HepG2 (cell line): ENCODE data around the gene EMILIN1. TPM values are rescaled to one million over a fixed set of nuclear protein-coding genes. Genes with fewer than 3 reads are reported as not detected.
A peak's percentile ranks its signal among the peaks of the same experiment; 100 is the strongest.

Source experiments
- CEBPG ChIP-seq: IDR thresholded peaks from 2 replicates; pipeline ENCODE4 v1.6.1; 2016
- IRF1 ChIP-seq: sonication (generic); formaldehyde crosslinking; IDR thresholded peaks from 2 replicates; pipeline ENCODE4 v1.4.0; 2020; ENCODE audit warnings: low read depth, mild to moderate bottlenecking, missing genetic modification reagents
- JUN ChIP-seq: sonication (generic); formaldehyde crosslinking; IDR thresholded peaks from 2 replicates; pipeline ENCODE4 v1.4.0; 2020; ENCODE audit warnings: mild to moderate bottlenecking, missing genetic modification reagents
- JUNB ChIP-seq: sonication (generic); formaldehyde crosslinking; IDR thresholded peaks from 2 replicates; pipeline ENCODE4 v1.8.0; 2022; ENCODE audit warnings: missing genetic modification reagents, mild to moderate bottlenecking, borderline replicate concordance
- KLF12 ChIP-seq: sonication (generic); formaldehyde crosslinking; IDR thresholded peaks from 2 replicates; pipeline ENCODE4 v1.4.0; 2020; ENCODE audit warnings: missing genetic modification reagents, borderline replicate concordance
- MAZ ChIP-seq, 2 experiments: sonication (generic) in 1 of 2; formaldehyde crosslinking in 1 of 2; IDR thresholded peaks; 2 replicates each; pipeline versions ENCODE4 v1.5.0 to v1.6.1; 2012 to 2020; ENCODE audit warnings: low read depth in 2 of 2, mild to moderate bottlenecking in 2 of 2, borderline replicate concordance in 1 of 2, improper control_type of control experiment in 1 of 2, low read length in 1 of 2, missing genetic modification reagents in 1 of 2, moderate library complexity in 1 of 2
- POLR2G ChIP-seq: fragments of 200-400 bp; formaldehyde crosslinking; IDR thresholded peaks from 2 replicates; pipeline ENCODE4 v1.6.1; 2018; ENCODE audit warnings: mild to moderate bottlenecking, low read depth, low read length, moderate library complexity
- RCOR2 ChIP-seq: IDR thresholded peaks from 2 replicates; pipeline ENCODE4 v1.6.1; 2016; ENCODE audit warnings: missing biosample characterization, missing genetic modification reagents
- RNF2 ChIP-seq: fragments of 450-650 bp; conservative IDR thresholded peaks from 2 replicates; pipeline ENCODE4 v1.6.1; 2016; ENCODE audit warnings: low read depth
- TEAD2 ChIP-seq: sonication (generic); formaldehyde crosslinking; IDR thresholded peaks from 2 replicates; pipeline ENCODE4 v1.9.0; 2021; ENCODE audit warnings: missing genetic modification reagents
- THAP7 ChIP-seq: sonication (generic); formaldehyde crosslinking; IDR thresholded peaks from 2 replicates; pipeline ENCODE4 v1.8.1; 2023; ENCODE audit warnings: mild to moderate bottlenecking, missing genetic modification reagents
- TRAFD1 ChIP-seq: sonication (generic); formaldehyde crosslinking; IDR thresholded peaks from 2 replicates; pipeline ENCODE4 v1.5.1; 2020; ENCODE audit warnings: missing genetic modification reagents, mild to moderate bottlenecking, borderline replicate concordance
- ZBTB49 ChIP-seq: sonication (generic); formaldehyde crosslinking; IDR thresholded peaks from 2 replicates; pipeline ENCODE4 v1.4.0; 2020; ENCODE audit warnings: missing genetic modification reagents, borderline replicate concordance
- ZBTB7B ChIP-seq: sonication (generic); formaldehyde crosslinking; IDR thresholded peaks from 2 replicates; pipeline ENCODE4 v1.4.0; 2020; ENCODE audit warnings: missing genetic modification reagents
- ZFP36L2 ChIP-seq: sonication (generic); formaldehyde crosslinking; IDR thresholded peaks from 2 replicates; pipeline ENCODE4 v1.4.0; 2020; ENCODE audit warnings: missing genetic modification reagents
- ZNF160 ChIP-seq: sonication (generic); formaldehyde crosslinking; IDR thresholded peaks from 2 replicates; pipeline ENCODE4 v1.8.0; 2022; ENCODE audit warnings: mild to moderate bottlenecking, inconsistent platforms, missing genetic modification reagents
- ZNF251 ChIP-seq: sonication (generic); formaldehyde crosslinking; IDR thresholded peaks from 2 replicates; pipeline ENCODE4 v1.9.0; 2021; ENCODE audit warnings: mild to moderate bottlenecking, missing genetic modification reagents
- ZNF260 ChIP-seq: sonication (generic); formaldehyde crosslinking; IDR thresholded peaks from 2 replicates; pipeline ENCODE4 v1.4.0; 2020; ENCODE audit warnings: missing genetic modification reagents, low read depth, mild to moderate bottlenecking, borderline replicate concordance
- ZNF264 ChIP-seq: sonication (generic); formaldehyde crosslinking; IDR thresholded peaks from 2 replicates; pipeline ENCODE4 v1.4.0; 2020; ENCODE audit warnings: missing genetic modification reagents
- ZNF501 ChIP-seq: sonication (generic); formaldehyde crosslinking; IDR thresholded peaks from 2 replicates; pipeline ENCODE4 v1.5.1; 2020; ENCODE audit warnings: mild to moderate bottlenecking, moderate library complexity, missing genetic modification reagents
- ZNF616 ChIP-seq: sonication (generic); formaldehyde crosslinking; IDR thresholded peaks from 2 replicates; pipeline ENCODE4 v1.5.0; 2020; ENCODE audit warnings: low read depth, mild to moderate bottlenecking, missing genetic modification reagents
- ZNF737 ChIP-seq: sonication (generic); formaldehyde crosslinking; IDR thresholded peaks from 2 replicates; pipeline ENCODE4 v1.5.0; 2020; ENCODE audit warnings: missing genetic modification reagents, mild to moderate bottlenecking, borderline replicate concordance
- ZNF773 ChIP-seq: sonication (generic); formaldehyde crosslinking; IDR thresholded peaks from 2 replicates; pipeline ENCODE4 v1.4.0; 2020; ENCODE audit warnings: missing genetic modification reagents, borderline replicate concordance
- ZSCAN12 ChIP-seq: sonication (generic); formaldehyde crosslinking; IDR thresholded peaks from 2 replicates; pipeline ENCODE4 v1.9.0; 2021; ENCODE audit warnings: mild to moderate bottlenecking, missing genetic modification reagents
- ZSCAN25 ChIP-seq: sonication (generic); formaldehyde crosslinking; IDR thresholded peaks from 2 replicates; pipeline ENCODE4 v1.8.0; 2022; ENCODE audit warnings: mild to moderate bottlenecking, missing genetic modification reagents
- polyA plus RNA-seq, 8 experiments: library from polyadenylated mRNA; depleted of rRNA in 3 of 8; stranded (reverse) in 7 of 8; unstranded in 1 of 8; fragments of >200 nt; fragmentation: Illumina TruSeq in 4 of 8; extraction: Trizol in 4 of 8; gene quantifications; 2 replicates each; pipeline versions ENCODE4 v1.2.1 to v1.2.3, GENCODE V29; 2011 to 2016; ENCODE audit warnings: low read depth in 4 of 8, missing spikeins in 1 of 8, mixed read lengths in 1 of 8; ENCODE audit not compliant: insufficient read depth in 1 of 8
- total RNA-seq, 5 experiments: library from RNA; depleted of rRNA; stranded (reverse); fragments of >200 nt; fragmentation: Illumina TruSeq; extraction: Trizol; gene quantifications; 2 replicates each; pipeline ENCODE4 v1.2.3, GENCODE V29; 2016; ENCODE audit warnings: low read depth in 1 of 5

Gene EMILIN1
- total and polyA plus RNA-seq, 2 of the 13 experiments (the other 11 are each of a cell fraction or from before 2014, with no cell fraction given): 8.1 to 9.7 TPM

GRCh38 chr2:27071990-27072830 lies 6.2 kb upstream of the EMILIN1 start (continued):
- TF ChIP-seq MAZ (IDR thresholded peaks at IDR 0.05; ENCODE audit: borderline replicate concordance, low read depth, low read length) (no peak), MAZ (CRISPR knock-in tag; IDR thresholded peaks at IDR 0.05; ENCODE audit: low read depth) (no peak), ZFP36L2 (CRISPR knock-in tag) (no peak), ZBTB7B (no peak; the same call in 1 of the 2 replicates), JUNB (CRISPR knock-in tag) (no peak), KLF12 (CRISPR knock-in tag) (no peak), ZNF773 (CRISPR knock-in tag) (no peak), TRAFD1 (CRISPR knock-in tag) (no peak), ZNF501 (CRISPR knock-in tag) (no peak; the same call in none of the 2 replicates), ZNF160 (CRISPR knock-in tag) (peak; percentile 23; the same call in 1 of the 2 replicates), TEAD2 (CRISPR knock-in tag) (no peak), IRF1 (CRISPR knock-in tag) (no peak), RCOR2 (CRISPR knock-in tag) (no peak), ZNF264 (CRISPR knock-in tag) (no peak), POLR2G (no peak), JUN (no peak), CEBPG (CRISPR knock-in tag) (no peak), THAP7 (CRISPR knock-in tag) (peak; percentile 42; the same call in 1 of the 2 replicates), ZNF737 (CRISPR knock-in tag) (0 out of 2 replicates have a peak, but pooled peaks have one; percentile 75), ZSCAN12 (no peak), ZNF260 (CRISPR knock-in tag) (no peak), ZBTB49 (no peak), ZSCAN25 (CRISPR knock-in tag) (0 out of 2 replicates have a peak, but pooled peaks have one; percentile 49), RNF2 (no peak), ZNF616 (CRISPR knock-in tag) (no peak), ZNF251 (CRISPR knock-in tag) (no peak)
